Ovary (tissue), 9 donors: ENCODE measurements around the gene KCNN3. TPM values are rescaled to one million over a fixed set of nuclear protein-coding genes. Genes with fewer than 3 reads are reported as not detected.
"Not testable (repeated sequence)": the region's sequence is repeated elsewhere in the genome, so short reads cannot be mapped to it uniquely, and the experiment has no call there.

Source experiments
- DNase-seq, 5 donors: peaks; one replicate each; pipeline ENCODE4 v3.0.0-alpha.2; 2019 to 2020
- H3K27ac ChIP-seq, 2 donors: fragments of 200-600 bp; one replicate each; pipeline versions ENCODE4 v1.5.1 to v1.8.0; 2019 to 2022
- H3K27me3 ChIP-seq: fragments of 200-600 bp; one replicate; pipeline ENCODE4 v1.8.0; 2022
- H3K36me3 ChIP-seq: fragments of 200-600 bp; sonication (generic); one replicate; pipeline ENCODE4 v1.5.1; 2019
- H3K4me1 ChIP-seq: one replicate; pipeline ENCODE4 v1.8.1; 2013; ENCODE audit warnings: mild to moderate bottlenecking, moderate library complexity; ENCODE audit not compliant: insufficient read depth
- H3K4me3 ChIP-seq: fragments of 200-600 bp; sonication (generic); one replicate; pipeline ENCODE4 v1.5.1; 2017
- H3K9me3 ChIP-seq, 2 donors: fragments of 200-600 bp in 1 of 2; sonication (generic) in 1 of 2; one replicate each; pipeline versions ENCODE4 v1.5.1 to v1.8.1; 2013 to 2019; ENCODE audit warnings: mild to moderate bottlenecking in 1 of 2, moderate library complexity in 1 of 2
- CTCF ChIP-seq, 3 donors: fragments of 450-650 bp in 2 of 3; fragments of 200-600 bp in 1 of 3; IDR thresholded peaks; one replicate each; pipeline versions ENCODE4 v1.5.1 to v1.8.0; 2016 to 2022; ENCODE audit warnings: antibody characterized with exemption in 3 of 3, mild to moderate bottlenecking in 1 of 3
- EP300 ChIP-seq: sonication (generic); formaldehyde crosslinking; IDR thresholded peaks from one replicate; pipeline ENCODE4 v1.6.1; 2017; ENCODE audit warnings: antibody characterized with exemption
- POLR2A ChIP-seq: fragments of 450-650 bp; IDR thresholded peaks from one replicate; pipeline ENCODE4 v1.6.1; 2017; ENCODE audit warnings: antibody characterized with exemption, mild to moderate bottlenecking, moderate library complexity
- WGBS, 3 donors: extraction: QIAGEN DNeasy Blood & Tissue Kit in 1 of 3; methylation state at CpG; one replicate each; pipeline versions ENCODE4 v1.1.5 to v1.1.7; 2013 to 2017; 5-methylcytosine and 5-hydroxymethylcytosine counted together
- intact Hi-C, 4 donors: fragments of 100-400 bp; cut with DNase I; formaldehyde crosslinking; loops; one replicate each; pipeline versions ENCODE4 v1.11.0 to v1.15.1; 2022 to 2023
- polyA plus RNA-seq, 2 donors: library from polyadenylated mRNA; stranded (reverse); fragments of 200-250 nt in 1 of 2; fragments of 350-450 nt in 1 of 2; fragmentation: Illumina TruSeq in 1 of 2; extraction: RNeasy Lipid Tissue Mini Kit (QIAGEN cat#74804) in 1 of 2; gene quantifications; one replicate each; pipeline ENCODE4 v1.2.3, GENCODE V29; 2013 to 2014
- total RNA-seq, 7 donors: library from RNA; depleted of rRNA in 2 of 7; stranded (reverse); fragments of >200 nt in 2 of 7; fragmentation: NEBNext Ultra II Directional in 3 of 7; extraction: Animal tissue kit (Norgen Biotek cat#: 25700) in 3 of 7; gene quantifications; one replicate each; pipeline versions ENCODE4 v1.1.0 to v1.2.4, GENCODE V29; 2016 to 2023
- donor health status: DM: no; HTN: no; CAD: no; lungs with moderate emphysema.
- donor health status: DM: no; HTN: no; CAD: no.
- donor health status: Bipolar disorder and iron deficiency.
- donor health status: DM: yes; HTN: yes; CAD: no.
- donor health status: DM: no; HTN: no; CAD: no.
- donor health status: DM: yes; HTN: yes; CAD: no.

The KCNN3 gene
- total and polyA plus RNA-seq, 9 donors, result 0.71 to 6.1 (median 1.7) TPM

GRCh38 chr1:154910851-154911250 is 40.8 kb upstream of the KCNN3 start:
- Histone ChIP-seq H3K27ac (no peak overlapping the region), H3K9me3 (no peaks in the 10 kb centered on the region), H3K4me3 (no peak overlapping the region), H3K4me1 (peaks cover 2% of the 10 kb centered on the region), H3K27me3 (no peaks in the 10 kb centered on the region), H3K36me3 (no peaks in the 10 kb centered on the region)
- whole genome bisulfite sequencing, 3 donors, result 89 to 93% (median 89%) methylated on average over 5 of the region's 5 CpGs
- TF ChIP-seq CTCF (IDR thresholded peaks at IDR 0.05) (no peak), POLR2A (no peak), EP300 (no peak)
- no peak for DNase-seq
- intact Hi-C loops, result no loop called here

- no peak for TF ChIP-seq EP300
- TF ChIP-seq CTCF (IDR thresholded peaks at IDR 0.05), result no peak
- TF ChIP-seq POLR2A, result no peak
- Histone ChIP-seq H3K27me3 (no peaks in the 10 kb centered on the region), H3K36me3 (no peaks in the 10 kb centered on the region), H3K4me1 (peaks cover 2% of the 10 kb centered on the region), H3K4me3 (no peak overlapping the region), H3K9me3 (no peaks in the 10 kb centered on the region), H3K27ac (no peak overlapping the region)
- intact Hi-C loops, result no loop called here
- DNase-seq, result no peak
- WGBS, 3 donors, result 86 to 92% (median 92%) methylated on average over 5 of the region's 5 CpGs
Observed at GRCh38 chr1:154908937-154909336, 38.9 kb upstream of the KCNN3 start.

- H3K4me3 ChIP-seq, result not testable (repeated sequence)
- WGBS, 3 donors, result 54 to 64% (median 59%) methylated on average over 3 of the region's 3 CpGs
Observed at GRCh38 chr1:154908129-154908528, 38.0 kb upstream of the KCNN3 start.

GRCh38 chr1:154906621-154907081 is 36.6 kb upstream of the KCNN3 start:
- H3K4me3 ChIP-seq, result no peak overlapping the region
- 81 to 85% (median 82%) methylated on average over 7 of the region's 7 CpGs for WGBS, 3 donors
- no peaks in the 10 kb centered on the region for H3K27me3 ChIP-seq
- no peak overlapping the region for H3K27ac ChIP-seq
- H3K9me3 ChIP-seq, result no peaks in the 10 kb centered on the region
- intact Hi-C loops, result no loop called here
- no peaks in the 10 kb centered on the region for H3K36me3 ChIP-seq
- H3K4me1 ChIP-seq, result no peaks in the 10 kb centered on the region
- no peak for DNase-seq
- no peak for TF ChIP-seq CTCF (IDR thresholded peaks at IDR 0.05)
- no peak for TF ChIP-seq EP300
- TF ChIP-seq POLR2A, result no peak

More at GRCh38 chr1:154908129-154908528, 38.0 kb upstream of the KCNN3 start:
- DNase-seq, H3K4me1 ChIP-seq, intact Hi-C loops, H3K36me3 ChIP-seq, H3K27ac ChIP-seq, H3K27me3 ChIP-seq, H3K9me3 ChIP-seq: not testable (repeated sequence)

- intact Hi-C loops, result no loop called here
- TF ChIP-seq CTCF (IDR thresholded peaks at IDR 0.05) (no peak), POLR2A (no peak), EP300 (no peak)
- DNase-seq, result no peak
- Histone ChIP-seq H3K36me3 (no peaks in the 10 kb centered on the region), H3K27ac (no peak overlapping the region), H3K4me3 (no peak overlapping the region), H3K4me1 (no peaks in the 10 kb centered on the region), H3K9me3 (no peaks in the 10 kb centered on the region), H3K27me3 (no peaks in the 10 kb centered on the region)
- 39 to 42% (median 39%) methylated on average over 3 of the region's 3 CpGs for WGBS, 3 donors
Observed at GRCh38 chr1:154902938-154903566, 33.0 kb upstream of the KCNN3 start.
